ENCODE data around the gene ZMYND15. TPM values are rescaled to one million over a fixed set of nuclear protein-coding genes. Genes with fewer than 3 reads are reported as not detected.
A peak's percentile ranks its signal among the peaks of the same experiment; 100 is the strongest.

Gene ZMYND15
- total and polyA plus RNA-seq, 2 of the 13 experiments (the other 11 are each of a cell fraction or from before 2014, with no cell fraction given), result 0.24 to 2.7 TPM

- TF ChIP-seq HNRNPK (IDR thresholded peaks at IDR 0.05; ENCODE audit: low read depth, low read length, poor library complexity, severe bottlenecking) (no peak), IKZF5 (CRISPR knock-in tag; IDR thresholded peaks at IDR 0.05) (0 out of 2 replicates have a peak, but pooled peaks have one; percentile 39), ERF (CRISPR knock-in tag; IDR thresholded peaks at IDR 0.05) (peak; percentile 72; the same call in 1 of the 2 replicates), ZNF460 (CRISPR knock-in tag; IDR thresholded peaks at IDR 0.05; ENCODE audit: borderline replicate concordance) (no peak), GABPA (IDR thresholded peaks at IDR 0.05; ENCODE audit: low read depth, low read length) (no peak), GABPA (CRISPR knock-in tag; IDR thresholded peaks at IDR 0.05; ENCODE audit: low read depth) (no peak), ZNF614 (CRISPR knock-in tag; IDR thresholded peaks at IDR 0.05; ENCODE audit: borderline replicate concordance) (peak; percentile 72; the same call in 1 of the 2 replicates), SP2 (CRISPR knock-in tag; IDR thresholded peaks at IDR 0.05) (no peak), RAD21 (CRISPR knock-in tag; IDR thresholded peaks at IDR 0.05) (no peak), ZNF234 (CRISPR knock-in tag; conservative IDR thresholded peaks at IDR 0.05) (no peak), ZNF704 (CRISPR knock-in tag; IDR thresholded peaks at IDR 0.05; ENCODE audit: borderline replicate concordance) (no peak), LRRFIP1 (CRISPR knock-in tag; conservative IDR thresholded peaks at IDR 0.05) (no peak), NBN (conservative IDR thresholded peaks at IDR 0.05) (no peak), ZNF143 (CRISPR knock-in tag; IDR thresholded peaks at IDR 0.05) (no peak), ZNF33A (CRISPR knock-in tag; IDR thresholded peaks at IDR 0.05; ENCODE audit: borderline replicate concordance) (no peak), ZNF343 (CRISPR knock-in tag; IDR thresholded peaks at IDR 0.05) (no peak; the same call in 1 of the 2 replicates), SOX13 (IDR thresholded peaks at IDR 0.05) (0 out of 2 replicates have a peak, but pooled peaks have one; percentile 13), SOX13 (CRISPR knock-in tag; conservative IDR thresholded peaks at IDR 0.05 in 1 of 2, IDR thresholded peaks at IDR 0.05 in 1 of 2) (peak in 1 of 2 experiments; percentile 78; a peak in 2 of 4 replicates), THAP11 (CRISPR knock-in tag; IDR thresholded peaks at IDR 0.05) (peak; percentile 83), BRF2 (CRISPR knock-in tag; IDR thresholded peaks at IDR 0.05) (no peak), ZNF326 (CRISPR knock-in tag; IDR thresholded peaks at IDR 0.05; ENCODE audit: borderline replicate concordance) (no peak), GABPB1 (CRISPR knock-in tag; IDR thresholded peaks at IDR 0.05) (peak; percentile 38; the same call in 1 of the 2 replicates), AGO1 (IDR thresholded peaks at IDR 0.05; ENCODE audit: low read depth, low read length, poor library complexity, severe bottlenecking) (no peak)
Measured at GRCh38 chr17:4777969-4778760, 38.5 kb downstream of the ZMYND15 start (continued).
